Endothelial cell of umbilical vein (primary cell): ENCODE measurements around the gene JUNB. TPM values are rescaled to one million over a fixed set of nuclear protein-coding genes. Genes with fewer than 3 reads are reported as not detected.

ENCODE experiments used
- BruUV-seq: library from RNA; stranded (reverse); fragments of 400-500 nt; replicated peaks from 2 replicates; lab custom pipeline; 2021; lab: Mats Ljungman, UMichigan
- CTCF ChIA-PET: fragments of 300-600, 350-600 bp; sonication (Branson Sonifier 250); formaldehyde crosslinking; loops from one replicate; lab custom pipeline; 2021; ENCODE audit warnings: antibody characterized with exemption, inconsistent platforms; lab: Charles Lee
- POLR2A ChIA-PET: fragments of 300-600, 350-600 bp; sonication (Branson Sonifier 250); formaldehyde crosslinking; loops from one replicate; lab custom pipeline; 2021; ENCODE audit warnings: antibody characterized with exemption, inconsistent platforms; lab: Charles Lee
- DNase-seq: peaks from one replicate; pipeline ENCODE4 v3.0.0-alpha.2; 2011; ENCODE audit warnings: low read depth, low spot score
- FAIRE-seq: peaks from 2 replicates; lab custom pipeline; 2011; peaks lifted over from hg19 to GRCh38; lab: Jason Lieb, UNC
- H2AFZ ChIP-seq: 2 replicates; pipeline ENCODE4 v1.6.0; 2012; ENCODE audit warnings: low read depth, low read length, control low read depth, inconsistent platforms
- H3K27ac ChIP-seq: 2 replicates; pipeline ENCODE4 v1.5.1; 2011; ENCODE audit warnings: low read depth, mild to moderate bottlenecking, control low read depth, low read length, moderate library complexity; ENCODE audit not compliant: insufficient read depth
- H3K27me3 ChIP-seq, 2 experiments: 2 replicates each; pipeline versions ENCODE4 v1.6.0 to v1.6.1; 2011; ENCODE audit warnings: low read length in 2 of 2, mixed read lengths in 1 of 2; ENCODE audit not compliant: control insufficient read depth in 2 of 2, insufficient read depth in 2 of 2
- H3K36me3 ChIP-seq, 2 experiments: 2 replicates in 1 of 2; 3 replicates in 1 of 2; pipeline ENCODE4 v1.5.1; 2011; ENCODE audit warnings: low read length in 2 of 2, mild to moderate bottlenecking in 1 of 2, moderate library complexity in 1 of 2; ENCODE audit not compliant: control insufficient read depth in 2 of 2, insufficient read depth in 2 of 2; ENCODE audit errors: extremely low read depth in 1 of 2
- H3K4me1 ChIP-seq: 3 replicates; pipeline ENCODE4 v1.5.1; 2011; ENCODE audit warnings: mild to moderate bottlenecking, low read length; ENCODE audit not compliant: control insufficient read depth, insufficient read depth; ENCODE audit errors: extremely low read depth
- H3K4me2 ChIP-seq: 2 replicates; pipeline ENCODE4 v1.6.1; 2011; ENCODE audit warnings: low read length, control low read depth, mixed read lengths; ENCODE audit not compliant: insufficient read depth
- H3K4me3 ChIP-seq, 3 experiments: fragments of 200-600 bp in 1 of 3; sonication (generic), shearing (Covaris generic) in 1 of 3; replicated peaks in 1 of 3; 2 replicates each; pipeline ENCODE4 v1.5.1; 2011 to 2016; ENCODE audit warnings: control low read depth in 3 of 3, low read length in 3 of 3, mild to moderate bottlenecking in 2 of 3, inconsistent platforms in 1 of 3, low read depth in 1 of 3, moderate library complexity in 1 of 3; ENCODE audit not compliant: insufficient read depth in 1 of 3
- H3K79me2 ChIP-seq: 2 replicates; pipeline ENCODE4 v1.6.0; 2012; ENCODE audit warnings: low read length, inconsistent platforms; ENCODE audit not compliant: control insufficient read depth, insufficient read depth
- H3K9ac ChIP-seq: replicated peaks from 2 replicates; pipeline ENCODE3; 2011; ENCODE audit warnings: low read length, control low read depth; ENCODE audit not compliant: insufficient read depth; ENCODE audit errors: extremely low read depth
- H3K9me1 ChIP-seq: replicated peaks from 3 replicates; pipeline ENCODE4 v1.6.0; 2011; ENCODE audit warnings: mild to moderate bottlenecking, low read length; ENCODE audit not compliant: control insufficient read depth, insufficient read depth; ENCODE audit errors: extremely low read depth
- H3K9me3 ChIP-seq: replicated peaks from 2 replicates; pipeline ENCODE4 v1.5.1; 2012; ENCODE audit warnings: low read length, inconsistent platforms; ENCODE audit not compliant: control insufficient read depth, insufficient read depth
- H4K20me1 ChIP-seq: replicated peaks from 2 replicates; pipeline ENCODE3; 2011; ENCODE audit warnings: mild to moderate bottlenecking, low read length; ENCODE audit not compliant: control insufficient read depth, insufficient read depth; ENCODE audit errors: extremely low read depth
- EZH2 ChIP-seq: IDR thresholded peaks from 2 replicates; pipeline ENCODE4 v1.6.1; 2012; ENCODE audit warnings: borderline replicate concordance, low read depth, mild to moderate bottlenecking, moderate library complexity, low read length, inconsistent platforms; ENCODE audit not compliant: severe bottlenecking
- FOS ChIP-seq: IDR thresholded peaks from 2 replicates; pipeline ENCODE4 v1.6.1; 2011; ENCODE audit warnings: mild to moderate bottlenecking, low read length, moderate library complexity, borderline replicate concordance; ENCODE audit not compliant: insufficient read depth
- GATA2 ChIP-seq: IDR thresholded peaks from 2 replicates; pipeline ENCODE4 v1.7.0; 2011; ENCODE audit warnings: low read depth, mild to moderate bottlenecking, moderate library complexity, mixed read lengths, low read length; ENCODE audit not compliant: insufficient read length, insufficient read depth
- JUN ChIP-seq: IDR thresholded peaks from 2 replicates; pipeline ENCODE4 v1.6.1; 2011; ENCODE audit warnings: borderline replicate concordance, low read depth; ENCODE audit not compliant: insufficient read length, insufficient read depth
- MYC ChIP-seq: IDR thresholded peaks from one replicate; pipeline ENCODE4 v1.6.1; 2011; ENCODE audit warnings: mild to moderate bottlenecking, low read depth, low read length
- POLR2A ChIP-seq: IDR thresholded peaks from 2 replicates; pipeline ENCODE4 v1.6.1; 2012; ENCODE audit warnings: low read depth, mild to moderate bottlenecking, control low read depth, low read length
- POLR2AphosphoS5 ChIP-seq: IDR thresholded peaks from 2 replicates; pipeline ENCODE4 v1.6.1; 2012; ENCODE audit warnings: low read depth, mild to moderate bottlenecking, control low read depth, low read length, moderate library complexity; ENCODE audit not compliant: insufficient read depth
- dilution Hi-C: fragments of 300-500 bp; cut with MboI; formaldehyde crosslinking; loops from one replicate; pipeline ENCODE4 v1.15.0; 2019; ENCODE audit warnings: low sequenced_read_pairs; ENCODE audit not compliant: extremely low pct_ligation_motif_present
- intact Hi-C: fragments of 100-400 bp; cut with micrococcal nuclease; formaldehyde crosslinking; loops from one replicate; pipeline ENCODE4 v1.10.0; 2022
- polyA plus RNA-seq, 4 experiments: library from polyadenylated mRNA; depleted of rRNA in 3 of 4; stranded (reverse) in 3 of 4; unstranded in 1 of 4; fragments of >200 nt; gene quantifications; 2 replicates each; pipeline versions ENCODE4 v1.2.1 to v1.2.3, GENCODE V29; 2011 to 2012; ENCODE audit warnings: missing spikeins in 1 of 4
- total RNA-seq: library from RNA; stranded (reverse); gene quantifications from 2 replicates; pipeline ENCODE4 v1.2.3, GENCODE V29; 2021
- TF ChIP-seq, protein P1 (sequence below), 2 donors: IDR thresholded peaks; 1 replicate in 1 of 2; 2 replicates in 1 of 2; pipeline ENCODE4 v1.5.1; 2011; ENCODE audit warnings: low read length in 2 of 2, mild to moderate bottlenecking in 2 of 2, moderate library complexity in 2 of 2, control low read depth in 1 of 2, inconsistent platforms in 1 of 2, low read depth in 1 of 2; ENCODE audit not compliant: insufficient read depth in 1 of 2; ENCODE audit errors: extremely low read depth in 1 of 2
- TF ChIP-seq, protein P2 (sequence below): IDR thresholded peaks from 2 replicates; pipeline ENCODE4 v1.6.1; 2011; ENCODE audit not compliant: insufficient read depth, insufficient read length

Gene JUNB
- total and polyA plus RNA-seq, 2 donors (not counting 3 experiments of a cell fraction or from before 2014, with no cell fraction given) = 22.8 to 74.4 TPM

DNA sequence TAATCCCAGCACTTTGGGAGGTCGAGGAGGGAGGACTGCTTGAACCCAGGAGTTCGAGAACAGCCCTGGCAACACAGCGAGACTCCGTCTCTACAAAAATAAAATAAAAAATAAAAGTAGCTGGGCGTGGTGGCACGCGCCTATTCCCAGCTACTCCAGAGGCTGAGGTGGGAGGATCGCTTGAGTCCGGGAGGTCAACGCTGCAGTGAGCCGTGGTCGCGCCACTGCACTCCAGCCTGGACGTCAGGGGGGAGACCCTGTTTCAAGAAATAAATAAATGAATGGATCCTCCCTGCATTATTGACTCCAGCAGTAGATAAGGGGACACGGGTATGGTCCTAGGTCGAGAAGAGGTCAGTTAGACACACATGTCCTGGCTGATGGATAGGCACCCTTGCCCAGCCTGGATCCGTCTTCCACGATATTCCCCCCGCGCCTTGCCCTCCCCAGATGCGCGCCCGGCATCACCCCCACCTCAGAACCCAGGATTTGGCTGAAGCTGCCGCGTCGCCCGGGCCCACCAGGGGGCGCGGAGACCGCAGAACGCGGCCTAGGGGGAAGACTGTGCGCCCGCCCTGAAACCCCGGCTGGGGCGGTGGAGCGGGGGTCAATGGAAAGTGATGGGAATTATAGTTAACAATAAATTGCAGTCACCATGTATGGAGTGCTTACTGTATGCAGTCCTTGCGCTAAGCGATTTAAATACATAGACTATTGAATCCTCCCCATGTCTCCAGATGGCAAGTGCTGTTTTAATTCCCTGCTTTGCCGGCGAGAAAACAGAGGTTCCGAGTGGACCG is 13.9 kb upstream of the JUNB start:
- no peak for TF ChIP-seq JUN
- no peak for TF ChIP-seq POLR2A
- no peak for TF ChIP-seq EZH2
- no peak for TF ChIP-seq MYC
- no peak for TF ChIP-seq FOS
- no peak for TF ChIP-seq GATA2
- TF ChIP-seq, protein P1, sequence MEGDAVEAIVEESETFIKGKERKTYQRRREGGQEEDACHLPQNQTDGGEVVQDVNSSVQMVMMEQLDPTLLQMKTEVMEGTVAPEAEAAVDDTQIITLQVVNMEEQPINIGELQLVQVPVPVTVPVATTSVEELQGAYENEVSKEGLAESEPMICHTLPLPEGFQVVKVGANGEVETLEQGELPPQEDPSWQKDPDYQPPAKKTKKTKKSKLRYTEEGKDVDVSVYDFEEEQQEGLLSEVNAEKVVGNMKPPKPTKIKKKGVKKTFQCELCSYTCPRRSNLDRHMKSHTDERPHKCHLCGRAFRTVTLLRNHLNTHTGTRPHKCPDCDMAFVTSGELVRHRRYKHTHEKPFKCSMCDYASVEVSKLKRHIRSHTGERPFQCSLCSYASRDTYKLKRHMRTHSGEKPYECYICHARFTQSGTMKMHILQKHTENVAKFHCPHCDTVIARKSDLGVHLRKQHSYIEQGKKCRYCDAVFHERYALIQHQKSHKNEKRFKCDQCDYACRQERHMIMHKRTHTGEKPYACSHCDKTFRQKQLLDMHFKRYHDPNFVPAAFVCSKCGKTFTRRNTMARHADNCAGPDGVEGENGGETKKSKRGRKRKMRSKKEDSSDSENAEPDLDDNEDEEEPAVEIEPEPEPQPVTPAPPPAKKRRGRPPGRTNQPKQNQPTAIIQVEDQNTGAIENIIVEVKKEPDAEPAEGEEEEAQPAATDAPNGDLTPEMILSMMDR (IDR thresholded peaks at IDR 0.05; ENCODE audit: extremely low read depth in 1 of 2, insufficient read depth in 1 of 2, low read depth in 1 of 2, low read length in 2 of 2) = peak; percentile 96 to 97
- TF ChIP-seq, protein P2, sequence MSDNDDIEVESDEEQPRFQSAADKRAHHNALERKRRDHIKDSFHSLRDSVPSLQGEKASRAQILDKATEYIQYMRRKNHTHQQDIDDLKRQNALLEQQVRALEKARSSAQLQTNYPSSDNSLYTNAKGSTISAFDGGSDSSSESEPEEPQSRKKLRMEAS = no peak
- TF ChIP-seq POLR2AphosphoS5 = peak; percentile 37
- no peaks in the 10 kb centered on the region for H3K9me3 ChIP-seq
- peaks cover 23% of the 10 kb centered on the region for H3K4me1 ChIP-seq
- dilution Hi-C loops = no loop called here
- no peaks in the 10 kb centered on the region for H3K79me2 ChIP-seq
- H3K9ac ChIP-seq = peak overlapping the region; percentile 52
- H3K36me3 ChIP-seq = no peaks in the 10 kb centered on the region
- no peaks in the 10 kb centered on the region for H3K27me3 ChIP-seq
- intact Hi-C loops = loop anchor here (1.0 kb wide), 1 partner anchor 19 kb away; no protein-coding TSS in a partner anchor
- no TSS peak for BruUV-seq
- peak overlapping the region; percentile 75 for H2AFZ ChIP-seq
- ChIA-PET POLR2A (interaction anchor here (0.6 to 5.2 kb wide), 4 partner anchors 12 to 34 kb away, joined by 3 to 94 read pairs (median 5); partner anchors contain the start of gene JUNB), CTCF (interaction anchor here (0.9 to 10.3 kb wide), 12 partner anchors 10 to 188 kb away, joined by 3 to 387 read pairs (median 4); partner anchors contain the start of genes GET3, JUNB, PRDX2 and THSD8)
- no peaks in the 10 kb centered on the region for H4K20me1 ChIP-seq
- FAIRE-seq (peak; percentile 85), DNase-seq (peak; percentile 78)
- no peaks in the 10 kb centered on the region for H3K9me1 ChIP-seq
- peak overlapping the region; percentile 57 for H3K4me2 ChIP-seq
- H3K4me3 ChIP-seq = peak overlapping the region; percentile 14 to 57 (median 51)
- H3K27ac ChIP-seq = peak overlapping the region; percentile 82
